Esophagus muscularis mucosa (tissue), 4 donors: ENCODE results near the gene OBSCN. TPM values are rescaled to one million over a fixed set of nuclear protein-coding genes. Genes with fewer than 3 reads are reported as not detected.

Experiments
- DNase-seq: peaks from one replicate; pipeline ENCODE4 v3.0.0-alpha.2; 2017; ENCODE audit errors: extremely low spot score
- H3K27ac ChIP-seq, 4 donors: fragments of 200-600 bp; sonication (generic); replicated peaks in 1 of 4; 1 replicate in 3 of 4; 2 replicates in 1 of 4; pipeline ENCODE4 v1.5.1; 2016 to 2019; ENCODE audit warnings: mild to moderate bottlenecking in 1 of 4
- H3K27me3 ChIP-seq, 4 donors: fragments of 200-600 bp; sonication (generic); one replicate each; pipeline versions ENCODE4 v1.5.1 to v1.6.0; 2016 to 2019
- H3K36me3 ChIP-seq, 4 donors: fragments of 200-600 bp; sonication (generic); one replicate each; pipeline ENCODE4 v1.5.1; 2016 to 2019
- H3K4me1 ChIP-seq, 4 donors: fragments of 200-600 bp; sonication (generic); one replicate each; pipeline ENCODE4 v1.5.1; 2016 to 2019
- H3K4me3 ChIP-seq, 4 donors: fragments of 200-600 bp; sonication (generic); 1 replicate in 2 of 4; 2 replicates in 2 of 4; pipeline ENCODE4 v1.5.1; 2016 to 2019; ENCODE audit warnings: mild to moderate bottlenecking in 4 of 4, moderate library complexity in 1 of 4
- H3K9me3 ChIP-seq, 4 donors: fragments of 200-600 bp; sonication (generic); 1 replicate in 3 of 4; 2 replicates in 1 of 4; pipeline ENCODE4 v1.5.1; 2016 to 2019
- EP300 ChIP-seq: sonication (generic); formaldehyde crosslinking; IDR thresholded peaks from one replicate; pipeline ENCODE4 v1.6.1; 2017; ENCODE audit warnings: antibody characterized with exemption
- POLR2A ChIP-seq: fragments of 450-650 bp; IDR thresholded peaks from one replicate; pipeline ENCODE4 v1.6.1; 2017; ENCODE audit warnings: antibody characterized with exemption, moderate library complexity, mild to moderate bottlenecking, low read depth
- POLR2AphosphoS5 ChIP-seq, 2 donors: sonication (generic); formaldehyde crosslinking; IDR thresholded peaks; one replicate each; pipeline ENCODE4 v1.6.1; 2017; ENCODE audit warnings: antibody characterized with exemption in 2 of 2
- WGBS: methylation state at CpG from one replicate; pipeline ENCODE4 v1.1.5; 2018; 5-methylcytosine and 5-hydroxymethylcytosine counted together
- intact Hi-C: fragments of 100-400 bp; cut with DNase I; formaldehyde crosslinking; loops from one replicate; pipeline ENCODE4 v1.15.1; 2023
- total RNA-seq, 4 donors: library from RNA; depleted of rRNA; stranded (reverse); fragments of >200 nt; gene quantifications; one replicate each; pipeline versions ENCODE4 v1.1.0 to v1.2.1, GENCODE V29; 2016
- TF ChIP-seq, protein P1 (sequence below), 3 experiments: fragments of 200-600 bp in 2 of 3; fragments of 450-650 bp in 1 of 3; sonication (generic) in 2 of 3; IDR thresholded peaks; one replicate each; pipeline ENCODE4 v1.5.1; 2017 to 2019; ENCODE audit warnings: antibody characterized with exemption in 3 of 3, mild to moderate bottlenecking in 2 of 3, moderate library complexity in 1 of 3

OBSCN gene
- total RNA-seq, 4 donors from 2014 or later: 12.6 to 31.4 (median 17.8) TPM

- intact Hi-C loops: no loop called here
- Histone ChIP-seq H3K4me1 (peaks cover 0 to 14% (median 7%) of the 10 kb centered on the region in 4 donors), H3K27ac (no peak overlapping the region), H3K4me3 (no peak overlapping the region), H3K27me3 (no peaks in the 10 kb centered on the region), H3K36me3 (no peaks in the 10 kb centered on the region), H3K9me3 (no peaks in the 10 kb centered on the region)
- TF ChIP-seq POLR2A (no peak), POLR2AphosphoS5 (IDR thresholded peaks at IDR 0.05) (no peak), EP300 (no peak)
- TF ChIP-seq, protein P1, sequence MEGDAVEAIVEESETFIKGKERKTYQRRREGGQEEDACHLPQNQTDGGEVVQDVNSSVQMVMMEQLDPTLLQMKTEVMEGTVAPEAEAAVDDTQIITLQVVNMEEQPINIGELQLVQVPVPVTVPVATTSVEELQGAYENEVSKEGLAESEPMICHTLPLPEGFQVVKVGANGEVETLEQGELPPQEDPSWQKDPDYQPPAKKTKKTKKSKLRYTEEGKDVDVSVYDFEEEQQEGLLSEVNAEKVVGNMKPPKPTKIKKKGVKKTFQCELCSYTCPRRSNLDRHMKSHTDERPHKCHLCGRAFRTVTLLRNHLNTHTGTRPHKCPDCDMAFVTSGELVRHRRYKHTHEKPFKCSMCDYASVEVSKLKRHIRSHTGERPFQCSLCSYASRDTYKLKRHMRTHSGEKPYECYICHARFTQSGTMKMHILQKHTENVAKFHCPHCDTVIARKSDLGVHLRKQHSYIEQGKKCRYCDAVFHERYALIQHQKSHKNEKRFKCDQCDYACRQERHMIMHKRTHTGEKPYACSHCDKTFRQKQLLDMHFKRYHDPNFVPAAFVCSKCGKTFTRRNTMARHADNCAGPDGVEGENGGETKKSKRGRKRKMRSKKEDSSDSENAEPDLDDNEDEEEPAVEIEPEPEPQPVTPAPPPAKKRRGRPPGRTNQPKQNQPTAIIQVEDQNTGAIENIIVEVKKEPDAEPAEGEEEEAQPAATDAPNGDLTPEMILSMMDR (IDR thresholded peaks at IDR 0.05): no peak
- no peak for DNase-seq
Observed at GRCh38 chr1:228385232-228385631, 177.4 kb downstream of the OBSCN start.

GRCh38 chr1:228387321-228387720 lies 179.5 kb downstream of the OBSCN start:
- DNase-seq: no peak
- no peak overlapping the region for H3K4me3 ChIP-seq
- no peak for TF ChIP-seq POLR2AphosphoS5 (IDR thresholded peaks at IDR 0.05)
- no peak overlapping the region for H3K27ac ChIP-seq
- peaks cover 0 to 14% (median 7%) of the 10 kb centered on the region in 4 donors for H3K4me1 ChIP-seq
- no peaks in the 10 kb centered on the region for H3K9me3 ChIP-seq
- H3K36me3 ChIP-seq: peaks cover 0 to 3% (median 0%) of the 10 kb centered on the region in 4 donors
- intact Hi-C loops: no loop called here
- H3K27me3 ChIP-seq: no peaks in the 10 kb centered on the region

- WGBS: 85% methylated on average over 10 of the region's 10 CpGs
- TF ChIP-seq POLR2A (no peak), EP300 (no peak), POLR2AphosphoS5 (IDR thresholded peaks at IDR 0.05) (no peak)
- TF ChIP-seq, protein P1 (IDR thresholded peaks at IDR 0.05): no peak
- intact Hi-C loops: no loop called here
Observed at GRCh38 chr1:228390649-228391048, 182.8 kb downstream of the OBSCN start.

DNA sequence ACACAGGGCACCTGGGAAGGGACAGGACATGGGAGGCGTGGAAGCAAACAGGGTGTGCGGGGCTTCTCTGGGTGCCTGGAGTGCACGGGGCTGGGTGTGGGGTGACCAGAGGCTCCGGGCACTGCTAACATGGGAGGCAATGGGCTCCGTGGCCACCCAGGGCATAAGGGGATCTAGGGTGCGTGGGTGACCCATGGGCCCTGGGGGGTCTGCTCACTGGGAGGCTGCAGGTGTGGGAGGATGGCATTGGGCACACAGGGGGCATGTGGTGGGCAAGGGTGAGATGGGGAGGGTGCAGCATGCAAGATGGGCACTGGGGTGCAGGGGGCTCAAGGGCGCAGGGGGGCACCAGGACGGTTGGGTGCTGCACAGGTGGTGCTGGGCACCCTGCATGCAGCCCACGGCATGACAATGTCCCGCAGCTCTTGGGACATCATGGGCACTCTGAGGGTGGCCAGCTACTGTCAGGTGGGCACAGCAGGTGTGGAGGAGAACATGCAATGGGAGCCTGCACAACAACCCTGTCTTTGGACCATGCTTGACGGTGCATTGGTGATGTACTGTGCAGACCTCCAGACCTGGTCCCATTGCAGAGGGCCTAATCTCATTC lies 183.7 kb downstream of the OBSCN start:
- H3K36me3 ChIP-seq: peaks cover 17 to 35% (median 25%) of the 10 kb centered on the region in 4 donors
- TF ChIP-seq, protein P1 (IDR thresholded peaks at IDR 0.05): no peak
- TF ChIP-seq POLR2AphosphoS5 (IDR thresholded peaks at IDR 0.05): no peak
- no peak for TF ChIP-seq POLR2A
- no peak for TF ChIP-seq EP300
- no peaks in the 10 kb centered on the region for H3K27me3 ChIP-seq
- H3K9me3 ChIP-seq: no peaks in the 10 kb centered on the region
- H3K27ac ChIP-seq: no peak overlapping the region
- no peak overlapping the region for H3K4me3 ChIP-seq
- WGBS: 96% methylated on average over 6 of the region's 11 CpGs
- H3K4me1 ChIP-seq: peaks cover 7 to 28% (median 24%) of the 10 kb centered on the region in 4 donors
- no peak for DNase-seq
- intact Hi-C loops: no loop called here

More at GRCh38 chr1:228390649-228391048, 182.8 kb downstream of the OBSCN start:
- Histone ChIP-seq H3K4me3 (no peak overlapping the region), H3K27ac (no peak overlapping the region), H3K4me1 (peaks cover 7 to 28% (median 24%) of the 10 kb centered on the region in 4 donors), H3K27me3 (no peaks in the 10 kb centered on the region), H3K9me3 (no peaks in the 10 kb centered on the region), H3K36me3 (peaks cover 9 to 26% (median 16%) of the 10 kb centered on the region in 4 donors)
- DNase-seq: no peak

DNA sequence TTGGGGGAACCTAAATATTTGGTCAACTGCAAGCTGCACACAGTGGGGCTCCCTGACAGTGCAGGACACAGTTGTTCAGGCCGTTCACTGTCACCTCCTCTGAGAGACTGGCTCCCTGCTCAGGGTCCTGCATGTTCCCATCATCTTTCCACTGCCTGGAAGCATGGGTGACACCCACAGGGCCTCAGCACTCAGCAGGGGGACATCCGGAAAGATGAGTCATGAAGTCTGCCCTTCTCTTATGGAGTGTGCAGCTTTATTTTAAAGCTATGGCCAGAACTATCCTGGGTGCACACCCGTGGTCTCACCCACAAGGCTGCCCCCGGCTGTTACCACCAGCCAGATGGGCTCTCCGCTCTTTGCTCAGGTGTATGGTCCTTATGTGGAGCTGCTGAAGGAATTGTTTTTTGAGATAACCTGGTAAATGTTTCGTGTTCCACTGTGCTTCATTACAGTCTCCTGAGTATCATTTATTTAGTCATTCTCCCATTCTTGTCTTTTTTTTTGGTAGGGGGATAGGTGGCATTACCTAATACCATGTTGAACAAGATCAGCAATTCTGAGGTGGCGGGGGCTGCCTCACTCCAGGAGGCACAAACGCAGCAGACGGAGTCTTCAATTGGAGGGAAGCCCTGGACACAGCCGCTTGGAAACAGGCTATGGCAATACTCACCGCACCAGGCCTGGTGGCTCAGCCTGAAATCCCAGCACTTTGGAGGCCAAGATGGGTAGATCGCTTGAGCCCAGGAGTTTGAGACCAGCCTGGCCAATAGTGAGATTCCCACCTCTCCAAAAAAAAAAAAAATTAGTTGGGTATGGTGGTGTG lies 184.5 kb downstream of the OBSCN start:
- 83% methylated on average over 12 of the region's 12 CpGs for WGBS
- H3K4me1 ChIP-seq: peaks cover 7 to 27% (median 24%) of the 10 kb centered on the region in 4 donors
- no peak overlapping the region for H3K27ac ChIP-seq
- H3K36me3 ChIP-seq: peaks cover 25 to 43% (median 33%) of the 10 kb centered on the region in 4 donors
- no peak for TF ChIP-seq POLR2AphosphoS5 (IDR thresholded peaks at IDR 0.05)
- TF ChIP-seq, protein P1 (IDR thresholded peaks at IDR 0.05): no peak
- TF ChIP-seq EP300: no peak
- no peak for TF ChIP-seq POLR2A
- intact Hi-C loops: no loop called here
- H3K4me3 ChIP-seq: no peak overlapping the region
- DNase-seq: no peak
- H3K27me3 ChIP-seq: no peaks in the 10 kb centered on the region
- no peaks in the 10 kb centered on the region for H3K9me3 ChIP-seq
